COLO668 (cell line): Measurements from ENCODE around the gene ATXN7L3.
"Not testable (repeated sequence)": the region's sequence is repeated elsewhere in the genome, so short reads cannot be mapped to it uniquely, and the experiment has no call there.

Experiments
- DNase-seq: peaks from one replicate; lab custom pipeline; 2025; ENCODE audit not compliant: unreplicated experiment; lab: John Stamatoyannopoulos, UW

Gene ATXN7L3, protein sequence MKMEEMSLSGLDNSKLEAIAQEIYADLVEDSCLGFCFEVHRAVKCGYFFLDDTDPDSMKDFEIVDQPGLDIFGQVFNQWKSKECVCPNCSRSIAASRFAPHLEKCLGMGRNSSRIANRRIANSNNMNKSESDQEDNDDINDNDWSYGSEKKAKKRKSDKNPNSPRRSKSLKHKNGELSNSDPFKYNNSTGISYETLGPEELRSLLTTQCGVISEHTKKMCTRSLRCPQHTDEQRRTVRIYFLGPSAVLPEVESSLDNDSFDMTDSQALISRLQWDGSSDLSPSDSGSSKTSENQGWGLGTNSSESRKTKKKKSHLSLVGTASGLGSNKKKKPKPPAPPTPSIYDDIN

GRCh38 chr17:44199553-44200477 is at the start of gene ATXN7L3:
Gene ATXN7L3 (minus strand): TSS chr17:44199884. CDS start chr17:44198070, 1,814 bp downstream.
- peak; percentile 97 for DNase-seq

GRCh38 chr17:44247876-44248736 is 48.4 kb upstream of the ATXN7L3 start:
- no peak for DNase-seq

GRCh38 chr17:44247440-44247841 is 47.8 kb upstream of the ATXN7L3 start:
- no peak for DNase-seq

GRCh38 chr17:44241106-44241624 is 41.5 kb upstream of the ATXN7L3 start:
- no peak for DNase-seq

- DNase-seq, result not testable (repeated sequence)
Measured at GRCh38 chr17:44237886-44238285, 38.2 kb upstream of the ATXN7L3 start.

DNA sequence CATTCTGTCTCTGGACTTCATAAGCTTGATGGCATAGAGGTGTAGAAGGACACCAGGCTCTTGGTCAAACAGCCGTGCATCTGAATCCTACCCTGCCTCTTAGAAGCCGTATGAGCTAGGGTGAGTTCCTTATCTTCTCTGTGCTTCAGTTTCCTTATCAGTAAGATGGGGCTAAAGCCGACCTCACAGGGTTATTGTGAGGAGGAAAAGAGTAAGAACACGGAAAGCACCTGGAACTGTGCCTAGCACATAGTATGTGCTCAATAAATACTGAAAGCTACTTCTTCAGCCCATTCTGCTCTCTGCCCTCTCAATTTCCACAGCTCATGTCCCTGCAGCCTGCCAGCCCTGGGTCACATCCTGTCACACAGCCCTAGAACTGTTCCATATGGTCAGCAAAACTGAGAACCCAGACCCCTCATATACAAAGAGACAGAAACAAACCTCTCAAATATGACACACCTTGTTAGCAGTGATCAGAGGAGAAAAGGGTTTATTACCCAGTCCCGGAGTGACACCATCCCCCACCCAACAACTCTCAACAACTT is 36.8 kb upstream of the ATXN7L3 start:
- no peak for DNase-seq

GRCh38 chr17:44235583-44235936 is 35.9 kb upstream of the ATXN7L3 start:
- DNase-seq, result no peak

DNA sequence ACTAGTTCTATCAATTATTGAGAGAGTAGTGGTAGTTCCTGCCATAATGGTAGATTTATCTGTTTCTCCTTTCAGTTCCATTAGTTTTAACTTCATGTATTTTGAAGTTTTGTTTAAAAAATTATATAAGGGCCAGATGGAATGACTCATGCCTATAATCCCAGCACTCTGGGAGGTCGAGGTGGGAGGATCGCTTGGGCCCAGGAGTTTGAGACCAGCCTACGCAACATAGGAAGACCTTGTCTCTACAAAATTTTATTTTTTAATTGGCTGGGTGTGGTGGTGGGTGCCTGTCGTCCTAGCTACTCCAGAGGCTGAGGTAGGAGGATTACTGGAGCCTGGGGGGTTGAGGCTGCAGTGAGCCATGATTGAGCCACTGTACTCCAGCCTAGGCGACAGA is 33.9 kb upstream of the ATXN7L3 start:
- DNase-seq, result no peak

- DNase-seq, result no peak
Measured at GRCh38 chr17:44232061-44232460, 32.4 kb upstream of the ATXN7L3 start.

DNA sequence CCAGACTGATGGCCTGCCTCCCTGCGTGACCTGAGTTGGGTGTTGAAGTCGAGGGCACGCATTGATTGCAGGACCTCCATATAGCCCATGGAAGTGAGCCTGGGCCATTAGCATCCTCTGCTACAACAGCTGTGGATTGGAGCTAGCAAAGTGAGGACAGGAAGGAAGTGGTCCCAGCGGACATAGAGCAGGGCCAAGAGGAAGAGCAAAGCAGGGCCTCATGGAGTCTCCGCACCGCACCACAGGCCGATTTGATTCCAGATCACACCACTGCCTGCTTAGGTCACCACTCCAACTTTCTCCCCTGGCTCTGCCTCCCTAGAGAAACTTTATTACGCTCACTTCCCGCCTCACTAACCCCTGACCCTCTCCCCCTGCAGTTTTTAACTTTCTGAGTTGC is 30.5 kb upstream of the ATXN7L3 start:
- no peak for DNase-seq

- DNase-seq, result no peak
Measured at GRCh38 chr17:44229090-44229489, 29.4 kb upstream of the ATXN7L3 start.

DNA sequence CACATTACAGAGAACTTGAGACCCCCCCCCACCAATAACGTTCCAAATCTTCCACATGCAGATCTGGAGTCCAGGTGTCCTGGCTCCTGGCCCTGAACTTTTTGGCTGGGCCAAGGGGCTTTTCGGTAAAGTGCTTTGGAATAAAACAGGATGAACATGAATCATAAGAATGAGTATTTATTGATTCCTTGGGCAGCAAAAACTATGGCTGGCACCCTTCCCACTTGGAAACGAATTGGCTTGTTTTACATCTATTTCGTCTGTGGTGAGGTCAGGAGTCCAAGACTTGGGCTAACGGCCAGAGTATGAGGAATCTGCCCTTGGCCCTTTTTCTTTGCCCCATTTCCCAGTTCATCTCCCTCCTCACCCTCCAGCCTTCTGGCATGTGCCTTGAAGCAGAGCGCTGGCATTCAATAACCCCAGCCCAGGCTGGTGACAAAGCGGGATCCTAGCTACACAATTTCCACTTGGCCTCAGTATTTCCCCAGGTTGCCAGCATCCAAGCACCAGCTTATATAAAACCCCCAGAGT is 23.9 kb upstream of the ATXN7L3 start:
- no peak for DNase-seq

DNA sequence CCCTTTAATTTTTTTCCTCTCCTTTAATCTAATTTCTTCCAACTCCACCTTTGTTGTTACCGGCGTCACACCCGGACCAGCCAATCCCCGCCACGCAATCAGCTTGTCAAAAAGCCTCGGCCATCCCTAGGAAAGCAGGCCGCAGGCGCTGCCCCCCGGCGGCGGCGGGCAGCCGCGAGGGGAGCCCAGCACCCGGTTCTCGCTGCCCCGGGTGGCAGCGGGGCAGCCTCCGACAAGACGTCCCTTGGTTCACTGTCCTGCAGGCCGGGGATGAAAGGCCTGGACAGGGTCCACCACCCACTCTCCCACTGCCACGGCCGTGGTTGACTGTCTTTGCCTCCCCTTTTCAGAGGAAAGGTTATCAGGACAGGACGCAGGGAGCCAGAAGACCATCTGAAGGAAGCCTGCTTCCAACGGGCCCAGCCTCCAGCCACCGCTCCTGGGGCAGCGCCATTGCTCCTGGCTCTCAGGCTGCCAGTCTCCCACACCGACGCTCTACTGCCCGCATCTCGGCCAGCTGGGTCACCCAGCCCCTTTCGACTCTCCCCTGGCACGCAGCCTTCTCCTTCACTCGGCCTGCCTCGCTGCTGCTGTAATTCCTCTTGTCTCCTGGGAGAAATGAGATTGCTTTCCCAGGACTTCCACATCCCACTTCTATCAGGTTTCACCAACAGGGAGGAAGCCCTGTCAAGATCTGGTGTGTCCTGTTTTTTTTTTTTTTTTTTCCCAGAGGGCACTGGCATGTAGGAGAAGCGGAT is 22.6 kb upstream of the ATXN7L3 start:
- peak; percentile 35 for DNase-seq

DNA sequence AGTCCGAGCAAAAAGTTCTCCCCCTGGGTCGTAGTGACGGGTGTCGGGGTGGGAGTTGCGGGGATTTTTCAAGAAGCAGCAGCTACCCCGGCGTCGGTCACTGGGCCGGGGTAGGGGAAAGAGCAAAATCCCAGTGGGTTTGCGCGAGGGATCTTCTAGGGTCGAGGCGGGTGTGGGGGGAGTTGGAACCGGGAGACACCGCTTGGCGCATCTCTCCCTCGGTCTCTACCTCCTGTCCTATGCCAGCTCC is 22.1 kb upstream of the ATXN7L3 start:
- no peak for DNase-seq

GRCh38 chr17:44221084-44221861 is 21.6 kb upstream of the ATXN7L3 start:
- DNase-seq, result peak; percentile 54

GRCh38 chr17:44220213-44221083 is 20.8 kb upstream of the ATXN7L3 start:
- DNase-seq, result peak; percentile 65

DNA sequence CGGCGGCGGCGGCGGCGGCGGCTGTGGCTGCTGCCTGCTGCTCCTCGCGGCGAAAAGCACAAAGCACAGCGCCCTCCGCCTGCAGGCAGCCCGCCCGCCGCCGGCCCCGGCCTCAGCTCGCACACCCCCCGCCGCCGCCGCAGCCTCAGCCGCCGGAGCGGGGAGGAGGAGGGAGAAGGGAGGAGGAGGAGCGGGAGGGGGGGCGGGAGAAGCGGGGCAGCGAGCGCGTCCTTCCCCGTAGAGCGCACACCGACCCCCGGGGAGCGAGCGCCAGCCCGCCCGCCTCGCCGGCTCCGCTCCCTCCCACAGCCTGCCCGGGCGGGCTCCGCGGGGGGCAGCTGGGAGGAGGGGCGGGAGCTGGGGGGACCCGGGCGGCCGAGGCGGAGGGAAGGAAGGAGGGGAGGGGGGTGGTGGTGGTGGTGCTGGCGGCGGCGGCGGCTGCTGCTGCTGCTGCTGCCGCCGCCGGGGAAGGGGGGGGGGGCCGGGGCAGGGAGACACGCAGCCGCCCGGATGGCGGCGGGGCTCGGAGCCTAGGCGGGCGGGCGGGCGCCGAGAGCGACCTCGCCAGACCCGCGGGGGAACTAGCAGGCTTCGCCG is 20.0 kb upstream of the ATXN7L3 start, which contains the start of gene UBTF:
Gene UBTF (minus strand): TSS at position 60 of the 597 bp plus-strand sequence. CDS start 1,446 bp downstream, outside the sequence.
- peak; percentile 74 for DNase-seq
